K562 treated with DMSO at 1 percent for 48 hours (cell line): Measurements from ENCODE around the gene FXYD6. TPM values are rescaled to one million over a fixed set of nuclear protein-coding genes. Genes with fewer than 3 reads are reported as not detected.

ENCODE experiments used
- total RNA-seq: library from RNA; unstranded; fragments of 300-600 nt; gene quantifications from 2 replicates; pipeline ENCODE4 v1.2.3, GENCODE V29; 2022; ENCODE audit warnings: low replicate concordance; ENCODE audit errors: extremely low read depth

The FXYD6 gene, protein sequence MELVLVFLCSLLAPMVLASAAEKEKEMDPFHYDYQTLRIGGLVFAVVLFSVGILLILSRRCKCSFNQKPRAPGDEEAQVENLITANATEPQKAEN
- total RNA-seq = not detected in 2 replicates

DNA sequence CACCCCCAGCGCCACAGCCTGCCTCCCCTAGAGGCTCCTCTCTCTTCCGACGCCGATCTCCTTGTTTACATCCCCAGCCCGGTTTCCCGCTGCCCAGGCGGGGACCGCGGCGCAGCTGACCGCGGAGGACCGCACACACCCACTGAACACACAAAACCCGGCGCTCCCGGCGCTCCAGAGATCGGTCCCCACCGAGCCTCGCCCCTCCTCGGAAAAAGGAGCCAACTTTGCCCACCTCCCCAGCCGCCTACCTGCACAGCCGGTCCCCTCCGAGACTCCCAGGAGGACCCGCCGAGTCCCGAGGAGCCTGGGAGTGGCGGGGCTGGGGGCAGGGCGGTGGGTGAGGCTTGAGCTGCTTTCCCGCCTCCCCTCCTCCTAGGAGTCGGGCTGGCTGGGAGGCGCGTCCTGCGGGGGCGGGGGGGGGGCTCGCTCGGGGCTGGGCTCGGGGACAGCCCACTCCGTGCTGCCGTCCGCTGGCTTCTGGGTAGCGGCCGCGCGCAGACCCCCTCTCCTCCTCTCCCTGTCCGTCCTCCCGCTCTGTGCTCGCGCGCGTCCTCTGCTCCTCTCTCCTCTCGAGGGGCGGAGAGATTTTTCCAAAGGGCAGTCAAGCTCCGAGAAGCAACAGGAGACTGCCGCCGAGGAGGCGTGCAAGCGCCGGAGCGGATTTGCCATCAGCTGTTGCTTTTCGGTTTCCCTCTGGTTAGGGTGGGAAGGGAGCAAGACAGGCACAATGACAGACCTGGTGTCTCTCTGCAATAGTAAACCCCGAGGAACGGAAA lies at the start of gene FXYD6:
Gene FXYD6 (minus strand): TSS at position 318 of the 779 bp plus-strand sequence. CDS start 33,882 bp downstream, outside the sequence.

DNA sequence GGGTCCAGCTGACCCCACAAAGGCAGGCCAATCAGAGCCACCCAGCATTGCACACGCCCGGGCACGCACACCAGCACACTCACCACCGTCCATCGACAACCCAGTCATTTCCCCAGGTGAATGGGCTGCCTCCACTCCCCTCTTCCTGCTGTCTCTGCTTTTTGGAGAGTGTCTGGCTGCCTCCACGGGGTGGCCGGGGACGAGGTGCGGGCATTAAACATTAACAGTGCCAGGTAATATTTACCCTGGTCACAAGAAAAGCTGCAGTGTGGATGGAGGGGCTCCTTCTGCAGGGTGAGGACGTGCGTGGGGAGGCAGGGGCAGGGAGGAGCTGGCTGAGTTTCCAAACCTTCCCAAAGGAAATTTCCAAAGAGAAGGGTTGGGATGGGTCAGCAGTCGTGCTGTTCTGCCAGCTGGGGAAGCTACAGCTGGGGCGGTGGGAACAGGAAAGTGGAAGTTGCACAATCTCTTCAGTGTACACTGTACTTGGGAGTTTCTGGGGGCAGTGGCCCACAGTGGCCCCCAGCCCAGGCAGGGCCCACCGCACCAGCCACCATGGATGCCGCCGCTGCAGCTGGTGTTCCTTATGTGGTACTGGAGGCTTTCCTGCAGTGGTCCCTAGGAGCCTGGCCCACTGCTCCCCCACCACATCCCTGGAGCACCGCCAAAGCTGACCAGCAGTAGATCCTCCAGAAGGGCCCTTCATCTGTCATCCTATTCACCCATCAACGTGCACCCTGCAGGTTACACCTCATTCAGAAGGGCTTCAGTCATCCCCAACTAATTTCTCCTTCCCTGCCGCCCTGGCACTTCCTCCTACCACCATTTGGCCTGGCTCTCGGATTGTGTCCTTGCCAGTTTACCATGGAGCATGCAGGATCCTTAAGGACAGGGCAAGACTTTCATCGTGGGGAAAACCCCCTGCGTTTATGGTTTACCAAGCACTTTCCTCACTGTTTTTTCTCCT lies 51.6 kb downstream of the FXYD6 start, which contains the start of gene FXYD2:
Gene FXYD2 (minus strand): TSS at position 174 of the 967 bp plus-strand sequence. CDS start 66 bp downstream, at position 108.

GRCh38 chr11:117796872-117797529 lies 79.5 kb downstream of the FXYD6 start, which contains the start of gene DSCAML1:
Gene DSCAML1, minus strand, starts transcription at chr11:117797216. Its CDS starts 137 bp downstream, at chr11:117797079.

Other genes with a start within 250 kb of the FXYD6 start
- not detected in 2 replicates for gene DSCAML1, start 79.4 kb downstream of the FXYD6 start, total RNA-seq
- gene FXYD2, start 51.9 kb downstream of the FXYD6 start, total RNA-seq = not detected in 2 replicates
- gene TMPRSS13, start 52.7 kb upstream of the FXYD6 start, total RNA-seq = not detected in 2 replicates
- gene IL10RA, start 109.7 kb upstream of the FXYD6 start, total RNA-seq = not detected in 2 replicates
- not detected in 2 replicates for gene TMPRSS4, start 200.4 kb upstream of the FXYD6 start, total RNA-seq
- not detected in 2 replicates for gene SMIM35, start 210.3 kb upstream of the FXYD6 start, total RNA-seq